ENCODE measurements around the gene TCEA2.

Gene TCEA2

DNA sequence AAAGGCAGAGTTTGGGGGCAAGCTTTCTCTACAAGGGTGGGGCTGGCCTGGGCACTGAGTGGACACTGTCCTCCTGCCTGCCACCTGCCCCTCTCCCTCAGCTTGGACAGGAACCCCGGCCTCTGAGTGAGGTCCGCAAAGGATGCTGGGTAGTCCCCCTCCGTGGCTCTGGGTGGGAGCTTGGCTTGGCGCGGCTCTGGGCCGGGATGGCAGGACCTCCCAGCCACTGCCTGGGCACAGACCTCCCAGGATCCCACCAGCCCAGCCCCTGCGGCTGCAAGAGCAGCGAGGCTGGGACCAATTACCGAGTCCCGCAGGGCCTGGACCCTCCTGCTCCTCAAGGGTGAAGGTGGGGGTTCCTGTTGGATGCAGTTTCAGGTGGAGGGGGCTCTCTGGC, 10.7 kb upstream of the TCEA2 start:
- Histone ChIP-seq H3K27me3 (ENCODE audit: insufficient read depth, insufficient read length) (peaks cover 23% of the 10 kb centered on the region), H3K4me1 (ENCODE audit: insufficient read depth, insufficient read length) (peaks cover 48% of the 10 kb centered on the region), H3K4me3 (ENCODE audit: insufficient read length, low read depth) (no peak overlapping the region), H3K9ac (ENCODE audit: insufficient read length, low read depth) (no peak overlapping the region), H3K36me3 (ENCODE audit: insufficient read depth, insufficient read length, low read length) (no peaks in the 10 kb centered on the region), H3K9me3 (ENCODE audit: insufficient read depth, low read length) (no peaks in the 10 kb centered on the region)
- TF ChIP-seq ZNF274 (IDR thresholded peaks at IDR 0.05; ENCODE audit: low read depth, low read length), result no peak
- no peak for TF ChIP-seq YY1 (IDR thresholded peaks at IDR 0.05; ENCODE audit: insufficient read depth, insufficient read length)
- TF ChIP-seq SUZ12 (IDR thresholded peaks at IDR 0.05; ENCODE audit: extremely low read depth, insufficient read depth, insufficient read length), result no peak
- DNase-seq (ENCODE audit: low read depth, low spot score), result no peak

GRCh38 chr20:64052987-64053840, 9.8 kb upstream of the TCEA2 start:
- no peaks in the 10 kb centered on the region for H3K9me3 ChIP-seq (ENCODE audit: insufficient read depth, low read length)
- TF ChIP-seq SUZ12 (IDR thresholded peaks at IDR 0.05; ENCODE audit: extremely low read depth, insufficient read depth, insufficient read length) (no peak), ZNF274 (IDR thresholded peaks at IDR 0.05; ENCODE audit: low read depth, low read length) (no peak), YY1 (IDR thresholded peaks at IDR 0.05; ENCODE audit: insufficient read depth, insufficient read length) (no peak)
- no peak for DNase-seq (ENCODE audit: low read depth, low spot score)
- H3K9ac ChIP-seq (ENCODE audit: insufficient read length, low read depth), result no peak overlapping the region
- peaks cover 50% of the 10 kb centered on the region for H3K4me1 ChIP-seq (ENCODE audit: insufficient read depth, insufficient read length)
- H3K4me3 ChIP-seq (ENCODE audit: insufficient read length, low read depth), result no peak overlapping the region
- peaks cover 14% of the 10 kb centered on the region for H3K27me3 ChIP-seq (ENCODE audit: insufficient read depth, insufficient read length)
- H3K36me3 ChIP-seq (ENCODE audit: insufficient read depth, insufficient read length, low read length), result no peaks in the 10 kb centered on the region

GRCh38 chr20:64053841-64054661, 8.9 kb upstream of the TCEA2 start:
- H3K27me3 ChIP-seq (ENCODE audit: insufficient read depth, insufficient read length), result peaks cover 8% of the 10 kb centered on the region
- no peaks in the 10 kb centered on the region for H3K36me3 ChIP-seq (ENCODE audit: insufficient read depth, insufficient read length, low read length)
- no peak for TF ChIP-seq ZNF274 (IDR thresholded peaks at IDR 0.05; ENCODE audit: low read depth, low read length)
- TF ChIP-seq YY1 (IDR thresholded peaks at IDR 0.05; ENCODE audit: insufficient read depth, insufficient read length), result no peak
- no peak for TF ChIP-seq SUZ12 (IDR thresholded peaks at IDR 0.05; ENCODE audit: extremely low read depth, insufficient read depth, insufficient read length)
- H3K4me3 ChIP-seq (ENCODE audit: insufficient read length, low read depth), result no peak overlapping the region
- no peaks in the 10 kb centered on the region for H3K9me3 ChIP-seq (ENCODE audit: insufficient read depth, low read length)
- peaks cover 51% of the 10 kb centered on the region for H3K4me1 ChIP-seq (ENCODE audit: insufficient read depth, insufficient read length)
- H3K9ac ChIP-seq (ENCODE audit: insufficient read length, low read depth), result peak overlapping the region; percentile 47
- no peak for DNase-seq (ENCODE audit: low read depth, low spot score)

DNA sequence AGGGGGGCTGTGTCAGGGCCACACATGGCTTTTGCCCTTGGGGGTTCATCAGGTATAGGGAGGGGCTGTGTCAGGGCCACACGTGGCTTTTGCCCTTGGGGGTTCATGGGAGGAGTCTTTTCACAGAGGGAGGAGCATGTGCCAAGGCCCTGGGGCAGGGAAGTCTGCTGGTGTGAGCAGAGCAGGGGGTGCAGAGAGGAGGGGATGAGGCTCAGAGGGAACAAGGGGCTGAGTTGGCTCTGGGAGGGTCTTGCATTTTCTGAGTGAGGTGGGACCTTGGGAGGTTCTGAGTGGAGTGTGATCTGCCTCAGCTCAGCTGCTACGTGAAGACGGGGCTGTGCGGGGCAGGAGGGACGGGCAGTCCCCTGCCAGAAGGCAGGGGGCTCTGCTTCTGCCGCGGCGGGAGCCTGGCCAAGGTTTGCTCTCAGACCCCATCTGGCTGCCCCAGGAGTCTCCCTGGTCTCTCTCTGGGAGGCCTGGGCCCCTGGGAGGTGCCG, 7.6 kb upstream of the TCEA2 start:
- no peak for DNase-seq (ENCODE audit: low read depth, low spot score)
- no peaks in the 10 kb centered on the region for H3K36me3 ChIP-seq (ENCODE audit: insufficient read depth, insufficient read length, low read length)
- no peak for TF ChIP-seq SUZ12 (IDR thresholded peaks at IDR 0.05; ENCODE audit: extremely low read depth, insufficient read depth, insufficient read length)
- TF ChIP-seq YY1 (IDR thresholded peaks at IDR 0.05; ENCODE audit: insufficient read depth, insufficient read length), result no peak
- no peak for TF ChIP-seq ZNF274 (IDR thresholded peaks at IDR 0.05; ENCODE audit: low read depth, low read length)
- H3K4me3 ChIP-seq (ENCODE audit: insufficient read length, low read depth), result no peak overlapping the region
- peaks cover under 1% of the 10 kb centered on the region for H3K27me3 ChIP-seq (ENCODE audit: insufficient read depth, insufficient read length)
- H3K4me1 ChIP-seq (ENCODE audit: insufficient read depth, insufficient read length), result peaks cover 49% of the 10 kb centered on the region
- H3K9me3 ChIP-seq (ENCODE audit: insufficient read depth, low read length), result no peaks in the 10 kb centered on the region
- H3K9ac ChIP-seq (ENCODE audit: insufficient read length, low read depth), result peak overlapping the region; percentile 7

DNA sequence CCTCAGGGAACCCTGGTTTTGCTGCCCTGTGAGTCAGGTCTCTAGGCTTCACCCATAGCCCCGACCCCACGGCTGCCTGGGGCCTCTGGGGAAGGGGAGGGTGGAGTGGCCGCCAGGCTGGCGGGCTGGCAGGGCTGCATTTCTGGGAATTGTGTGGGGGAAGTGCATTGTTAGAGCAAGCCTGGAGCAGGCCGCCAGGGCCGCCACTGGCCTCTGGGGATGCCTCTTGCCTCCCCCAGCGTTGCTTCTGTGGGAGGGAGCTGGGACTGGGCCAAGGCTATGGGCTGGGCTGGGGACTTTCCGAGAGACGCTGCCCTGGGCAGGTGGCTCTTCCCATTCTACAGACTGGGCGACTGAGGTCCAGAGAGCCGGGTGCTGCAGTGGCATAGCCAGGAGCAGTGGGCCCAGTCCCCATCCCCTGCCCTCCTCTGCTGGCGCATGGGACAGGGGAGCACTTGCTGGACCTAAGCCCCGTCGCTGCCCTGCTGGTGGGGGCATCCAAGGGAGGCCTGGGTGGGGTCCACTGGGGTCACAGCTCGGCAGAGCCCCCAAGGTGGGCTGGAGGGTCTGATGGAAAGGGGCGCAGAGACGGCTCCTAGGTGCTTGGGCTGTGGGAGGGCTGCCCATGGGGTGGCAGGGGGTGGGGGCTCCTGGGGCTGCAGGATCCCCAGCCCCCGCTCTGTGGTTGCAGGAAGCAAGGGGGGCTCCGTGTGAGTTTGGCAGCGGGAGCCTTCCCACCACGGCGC, 6.9 kb upstream of the TCEA2 start:
- H3K9me3 ChIP-seq (ENCODE audit: insufficient read depth, low read length), result no peaks in the 10 kb centered on the region
- DNase-seq (ENCODE audit: low read depth, low spot score), result no peak
- TF ChIP-seq YY1 (IDR thresholded peaks at IDR 0.05; ENCODE audit: insufficient read depth, insufficient read length), result no peak
- no peak for TF ChIP-seq SUZ12 (IDR thresholded peaks at IDR 0.05; ENCODE audit: extremely low read depth, insufficient read depth, insufficient read length)
- no peak for TF ChIP-seq ZNF274 (IDR thresholded peaks at IDR 0.05; ENCODE audit: low read depth, low read length)
- H3K4me1 ChIP-seq (ENCODE audit: insufficient read depth, insufficient read length), result peaks cover 47% of the 10 kb centered on the region
- H3K36me3 ChIP-seq (ENCODE audit: insufficient read depth, insufficient read length, low read length), result no peaks in the 10 kb centered on the region
- H3K27me3 ChIP-seq (ENCODE audit: insufficient read depth, insufficient read length), result no peaks in the 10 kb centered on the region
- peak overlapping the region; percentile 38 for H3K9ac ChIP-seq (ENCODE audit: insufficient read length, low read depth)
- H3K4me3 ChIP-seq (ENCODE audit: insufficient read length, low read depth), result no peak overlapping the region

GRCh38 chr20:64056639-64056888, 6.4 kb upstream of the TCEA2 start:
- no peak for DNase-seq (ENCODE audit: low read depth, low spot score)
- Histone ChIP-seq H3K27me3 (ENCODE audit: insufficient read depth, insufficient read length) (no peaks in the 10 kb centered on the region), H3K9me3 (ENCODE audit: insufficient read depth, low read length) (no peaks in the 10 kb centered on the region), H3K36me3 (ENCODE audit: insufficient read depth, insufficient read length, low read length) (no peaks in the 10 kb centered on the region), H3K9ac (ENCODE audit: insufficient read length, low read depth) (peak overlapping the region; percentile 38), H3K4me1 (ENCODE audit: insufficient read depth, insufficient read length) (peaks cover 44% of the 10 kb centered on the region), H3K4me3 (ENCODE audit: insufficient read length, low read depth) (no peak overlapping the region)
- TF ChIP-seq YY1 (IDR thresholded peaks at IDR 0.05; ENCODE audit: insufficient read depth, insufficient read length) (no peak), ZNF274 (IDR thresholded peaks at IDR 0.05; ENCODE audit: low read depth, low read length) (no peak), SUZ12 (IDR thresholded peaks at IDR 0.05; ENCODE audit: extremely low read depth, insufficient read depth, insufficient read length) (no peak)

Data from NT2/D1 (cell line).